GM10266 (cell line): ENCODE data around the gene CLEC7A.

ENCODE experiments used
- DNase-seq: peaks from one replicate; pipeline ENCODE4 v3.0.0; 2012; ENCODE audit errors: extremely low spot score
- TF ChIP-seq, protein P1 (sequence below): IDR thresholded peaks from 2 replicates; pipeline ENCODE4 v1.5.1; 2012; ENCODE audit warnings: mild to moderate bottlenecking, low read depth; ENCODE audit not compliant: control insufficient read depth, insufficient read depth; ENCODE audit errors: missing control alignments

CLEC7A gene

DNA sequence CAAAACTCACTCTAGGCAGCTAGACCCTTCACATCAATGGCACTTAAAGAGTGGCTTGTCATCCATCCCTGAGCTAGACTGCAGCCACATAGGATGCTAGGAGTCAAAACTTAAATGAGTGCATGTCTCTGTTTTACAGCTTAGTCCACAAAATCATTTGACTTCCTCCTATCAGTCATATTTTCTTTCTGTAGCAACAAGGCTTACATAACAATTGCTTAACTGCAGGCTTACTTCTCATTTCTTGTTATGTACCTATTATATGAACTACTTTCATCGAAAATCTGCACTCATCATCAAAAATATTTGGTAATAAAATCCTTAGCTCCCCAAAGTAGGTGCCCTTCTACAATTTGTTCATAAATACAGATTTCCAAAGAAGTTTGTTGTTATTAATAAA lies 61.4 kb downstream of the CLEC7A start:
- no peak for DNase-seq
- TF ChIP-seq, protein P1, sequence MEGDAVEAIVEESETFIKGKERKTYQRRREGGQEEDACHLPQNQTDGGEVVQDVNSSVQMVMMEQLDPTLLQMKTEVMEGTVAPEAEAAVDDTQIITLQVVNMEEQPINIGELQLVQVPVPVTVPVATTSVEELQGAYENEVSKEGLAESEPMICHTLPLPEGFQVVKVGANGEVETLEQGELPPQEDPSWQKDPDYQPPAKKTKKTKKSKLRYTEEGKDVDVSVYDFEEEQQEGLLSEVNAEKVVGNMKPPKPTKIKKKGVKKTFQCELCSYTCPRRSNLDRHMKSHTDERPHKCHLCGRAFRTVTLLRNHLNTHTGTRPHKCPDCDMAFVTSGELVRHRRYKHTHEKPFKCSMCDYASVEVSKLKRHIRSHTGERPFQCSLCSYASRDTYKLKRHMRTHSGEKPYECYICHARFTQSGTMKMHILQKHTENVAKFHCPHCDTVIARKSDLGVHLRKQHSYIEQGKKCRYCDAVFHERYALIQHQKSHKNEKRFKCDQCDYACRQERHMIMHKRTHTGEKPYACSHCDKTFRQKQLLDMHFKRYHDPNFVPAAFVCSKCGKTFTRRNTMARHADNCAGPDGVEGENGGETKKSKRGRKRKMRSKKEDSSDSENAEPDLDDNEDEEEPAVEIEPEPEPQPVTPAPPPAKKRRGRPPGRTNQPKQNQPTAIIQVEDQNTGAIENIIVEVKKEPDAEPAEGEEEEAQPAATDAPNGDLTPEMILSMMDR: no peak

DNA sequence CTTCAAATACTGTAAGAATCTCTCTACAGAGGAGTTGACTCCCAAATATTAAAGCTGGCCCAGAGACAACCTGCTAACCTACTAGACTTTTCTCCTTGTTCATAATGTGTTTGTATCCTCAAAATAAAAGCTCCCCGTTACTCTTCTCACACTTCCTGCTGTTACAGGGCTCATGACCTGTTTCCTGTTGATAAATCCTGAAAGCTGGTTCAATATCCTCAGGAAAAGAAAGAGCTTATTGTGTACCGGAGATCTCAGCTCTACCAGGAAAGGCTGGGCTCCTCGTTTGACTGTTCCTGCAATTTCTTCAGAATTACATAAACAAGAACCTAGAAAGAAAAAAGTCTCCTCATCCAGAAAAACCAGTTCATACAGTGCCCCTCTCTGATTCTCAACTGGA lies 62.1 kb downstream of the CLEC7A start:
- TF ChIP-seq, protein P1: no peak
- DNase-seq: no peak

DNA sequence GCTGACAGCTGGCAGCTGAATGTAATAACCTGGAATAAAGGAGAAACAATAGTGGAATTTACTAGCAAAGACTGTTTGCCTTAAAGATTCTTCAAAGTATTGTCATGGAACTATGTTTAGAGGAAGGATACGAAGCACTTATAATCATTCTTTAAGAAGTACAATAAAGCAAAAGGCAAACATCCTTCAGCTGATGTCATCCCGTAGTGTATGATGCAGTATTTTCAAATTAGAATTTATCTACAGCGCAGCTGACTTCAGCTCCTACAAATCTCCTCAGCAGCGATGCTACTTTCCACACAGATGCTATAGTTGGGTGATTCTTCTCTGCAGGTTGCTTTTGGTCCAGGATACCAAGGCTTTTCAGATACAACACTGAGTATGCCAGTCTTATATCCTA lies 62.7 kb downstream of the CLEC7A start:
- no peak for DNase-seq
- TF ChIP-seq, protein P1: no peak
